K562 (cell line): ENCODE results near the gene PHACTR3. TPM values are rescaled to one million over a fixed set of nuclear protein-coding genes. Genes with fewer than 3 reads are reported as not detected.

ENCODE experiments used
- ATAC-seq: fragments of 200-7000 bp; cut with Tn5 transposase; 3 replicates; pipeline ENCODE4 v1.9.1; 2020; ENCODE audit warnings: moderate library complexity
- BruUV-seq: library from RNA; stranded (reverse); fragments of 400-500 nt; replicated peaks from 2 replicates; lab custom pipeline; 2021; lab: Mats Ljungman, UMichigan
- CTCF ChIA-PET: fragments of 300-600 bp; formaldehyde crosslinking; extraction: SDS; loops from one replicate; lab custom pipeline; 2021; ENCODE audit warnings: low intra/inter-chr PET ratio; lab: Yijun Ruan, JAX
- POLR2A ChIA-PET: fragments of 300-600, 350-650 bp; sonication (Branson Sonifier 250); formaldehyde crosslinking; extraction: SDS; loops from one replicate; lab custom pipeline; 2021; ENCODE audit warnings: antibody characterized with exemption, inconsistent platforms; lab: Yijun Ruan, JAX
- DNase-seq, 4 experiments: peaks; one replicate each; pipeline versions ENCODE4 v3.0.0 to v3.0.0-alpha.2; 2011 to 2018; ENCODE audit warnings: low spot score in 3 of 4, mixed read lengths in 3 of 4; ENCODE audit errors: extremely low read depth in 1 of 4
- FAIRE-seq: peaks from 2 replicates; lab custom pipeline; 2011; peaks lifted over from hg19 to GRCh38; lab: Jason Lieb, UNC
- H2AFZ ChIP-seq: 2 replicates; pipeline ENCODE4 v1.6.0; 2011; ENCODE audit warnings: low read depth, low read length, control low read depth, inconsistent platforms
- H3K27ac ChIP-seq: fragments of 200-600 bp; 3 replicates; pipeline ENCODE4 v1.8.0; 2011; ENCODE audit warnings: low read depth, mild to moderate bottlenecking, control low read depth, inconsistent platforms, low read length, moderate library complexity, mixed read lengths; ENCODE audit errors: extremely low read depth
- H3K27me3 ChIP-seq, 2 experiments: fragments of 300-600 bp in 1 of 2; 2 replicates in 1 of 2; 3 replicates in 1 of 2; pipeline versions ENCODE4 v1.6.0 to v1.8.0; 2011; ENCODE audit warnings: inconsistent platforms in 2 of 2, low read length in 2 of 2, mild to moderate bottlenecking in 1 of 2, mixed read lengths in 1 of 2, moderate library complexity in 1 of 2; ENCODE audit not compliant: control insufficient read depth in 2 of 2, insufficient read depth in 2 of 2
- H3K36me3 ChIP-seq: fragments of 300-600 bp; 3 replicates; pipeline ENCODE4 v1.8.0; 2011; ENCODE audit warnings: mild to moderate bottlenecking, low read length, inconsistent platforms; ENCODE audit not compliant: control insufficient read depth, insufficient read depth
- H3K4me1 ChIP-seq, 2 experiments: fragments of 200-600 bp in 1 of 2; replicated peaks in 1 of 2; 2 replicates in 1 of 2; 3 replicates in 1 of 2; pipeline versions ENCODE4 v1.5.1 to v1.8.0; 2011; ENCODE audit warnings: inconsistent platforms in 2 of 2, low read length in 2 of 2, mild to moderate bottlenecking in 1 of 2, mixed read lengths in 1 of 2, moderate library complexity in 1 of 2; ENCODE audit not compliant: control insufficient read depth in 2 of 2, insufficient read depth in 2 of 2
- H3K4me2 ChIP-seq: 2 replicates; pipeline ENCODE4 v1.6.1; 2011; ENCODE audit warnings: low read length, control low read depth, inconsistent platforms, mixed read lengths; ENCODE audit not compliant: insufficient read depth
- H3K4me3 ChIP-seq: fragments of 200-600 bp; sonication (generic), shearing (Covaris generic); 2 replicates; pipeline ENCODE4 v1.5.1; 2016; ENCODE audit warnings: control low read depth, inconsistent platforms
- H3K79me2 ChIP-seq: fragments of 200-600 bp; 3 replicates; pipeline ENCODE4 v1.8.0; 2011; ENCODE audit warnings: low read length, inconsistent platforms; ENCODE audit not compliant: control insufficient read depth, insufficient read depth
- H3K9ac ChIP-seq, 2 experiments: 2 replicates each; pipeline versions ENCODE4 v1.6.0 to v1.6.1; 2011; ENCODE audit warnings: low read depth in 2 of 2, low read length in 2 of 2, control low read depth in 1 of 2, inconsistent platforms in 1 of 2, mild to moderate bottlenecking in 1 of 2, mixed read lengths in 1 of 2; ENCODE audit not compliant: insufficient read depth in 1 of 2
- H3K9me1 ChIP-seq: one replicate; pipeline ENCODE4 v1.6.0; 2011; ENCODE audit warnings: inconsistent platforms, mild to moderate bottlenecking, low read length, moderate library complexity; ENCODE audit not compliant: control insufficient read depth, insufficient read depth
- H3K9me3 ChIP-seq: replicated peaks from 2 replicates; pipeline ENCODE4 v1.5.1; 2011; ENCODE audit warnings: low read depth, low read length, inconsistent platforms; ENCODE audit not compliant: control insufficient read depth, insufficient read depth
- H4K20me1 ChIP-seq: replicated peaks from 2 replicates; pipeline ENCODE4 v1.6.1; 2011; ENCODE audit warnings: low read length, inconsistent platforms, mixed read lengths; ENCODE audit not compliant: control insufficient read depth, insufficient read depth
- ARID3B ChIP-seq: fragments of 250-450 bp; sonication (Bioruptor Pico); IDR thresholded peaks from 2 replicates; pipeline ENCODE4 v1.4.0; 2020; ENCODE audit warnings: borderline replicate concordance
- ATF7 ChIP-seq: fragments of 450-650 bp; IDR thresholded peaks from 2 replicates; pipeline ENCODE4 v1.7.1; 2014; ENCODE audit warnings: mild to moderate bottlenecking, moderate library complexity
- CBFB ChIP-seq: sonication (generic); formaldehyde crosslinking; IDR thresholded peaks from 2 replicates; pipeline ENCODE4 v1.4.0; 2020; ENCODE audit warnings: mild to moderate bottlenecking, missing genetic modification reagents
- E2F1 ChIP-seq: sonication (generic); formaldehyde crosslinking; IDR thresholded peaks from 2 replicates; pipeline ENCODE4 v1.8.1; 2023; ENCODE audit warnings: mild to moderate bottlenecking, missing genetic modification reagents, moderate library complexity
- E4F1 ChIP-seq: fragments of 250-450 bp; sonication (Bioruptor Pico); IDR thresholded peaks from 2 replicates; pipeline ENCODE4 v1.5.0; 2021; ENCODE audit warnings: mild to moderate bottlenecking, borderline replicate concordance
- KAT8 ChIP-seq: fragments of 450-650 bp; IDR thresholded peaks from 2 replicates; pipeline ENCODE4 v1.6.1; 2016; ENCODE audit warnings: low read depth, mild to moderate bottlenecking
- LARP7 ChIP-seq: fragments of 450-650 bp; IDR thresholded peaks from 2 replicates; pipeline ENCODE4 v1.6.1; 2016
- MTA1 ChIP-seq: fragments of 450-650 bp; IDR thresholded peaks from 2 replicates; pipeline ENCODE4 v1.6.1; 2017; ENCODE audit warnings: borderline replicate concordance
- PHB ChIP-seq: fragments of 250-450 bp; sonication (Bioruptor Pico); IDR thresholded peaks from 2 replicates; pipeline ENCODE4 v1.5.0; 2021
- PHF8 ChIP-seq: fragments of 200-600 bp; sonication (generic); IDR thresholded peaks from 2 replicates; pipeline ENCODE4 v1.6.1; 2012; ENCODE audit warnings: mixed run types, mild to moderate bottlenecking, inconsistent platforms, low read length, moderate library complexity, borderline replicate concordance
- POLR2H ChIP-seq: IDR thresholded peaks from 2 replicates; pipeline ENCODE4 v1.6.1; 2016; ENCODE audit warnings: missing genetic modification characterization, low read depth, mild to moderate bottlenecking, control low read depth, missing compliant biosample characterization, moderate library complexity
- XRCC3 ChIP-seq: fragments of 450-650 bp; IDR thresholded peaks from 2 replicates; pipeline ENCODE4 v1.6.1; 2017; ENCODE audit warnings: mild to moderate bottlenecking, moderate library complexity
- ZNF23 ChIP-seq: fragments of 250-450 bp; sonication (Bioruptor Pico); IDR thresholded peaks from 2 replicates; pipeline ENCODE4 v1.4.0; 2020; ENCODE audit warnings: mild to moderate bottlenecking
- ZNF280A ChIP-seq: fragments of 450-650 bp; IDR thresholded peaks from 2 replicates; pipeline ENCODE4 v1.6.1; 2018; ENCODE audit warnings: mild to moderate bottlenecking, low read depth; ENCODE audit not compliant: partially characterized antibody
- WGBS: fragments of 100-300 bp; shearing (Covaris generic); methylation state at CpG from one replicate; pipeline ENCODE4 v1.1.6; 2016; ENCODE audit warnings: low coverage, mixed read lengths; ENCODE audit not compliant: insufficient coverage; ENCODE audit errors: missing lambda C conversion rate; 5-methylcytosine and 5-hydroxymethylcytosine counted together
- in situ Hi-C: fragments of 300-500 bp; cut with MboI; formaldehyde crosslinking; loops from 4 replicates; pipeline ENCODE4 v1.15.0; 2018; ENCODE audit warnings: inconsistent platforms, mixed read lengths
- intact Hi-C: fragments of 100-400 bp; cut with micrococcal nuclease; formaldehyde crosslinking; loops from 2 replicates; pipeline ENCODE4 v1.14.2; 2022
- polyA plus RNA-seq, 8 experiments: library from polyadenylated mRNA; depleted of rRNA in 4 of 8; stranded (reverse) in 5 of 8; unstranded in 3 of 8; fragments of >200 nt; fragmentation: Nextera tagmentation in 2 of 8; fragmentation: Illumina TruSeq in 1 of 8; extraction: Ambion mirVana in 2 of 8; extraction: Trizol in 1 of 8; gene quantifications; 2 replicates each; pipeline versions ENCODE4 v1.2.1 to v1.2.3, GENCODE V29; 2011 to 2014; ENCODE audit warnings: inconsistent platforms in 1 of 8, missing spikeins in 1 of 8
- total RNA-seq, 7 experiments: library from RNA; depleted of rRNA in 6 of 7; stranded (reverse); fragments of >200 nt in 6 of 7; fragmentation: Illumina TruSeq in 2 of 7; extraction: Trizol in 2 of 7; gene quantifications; 2 replicates each; pipeline versions ENCODE4 v1.2.1 to v1.2.3, GENCODE V29; 2011 to 2021; ENCODE audit warnings: low replicate concordance in 1 of 7

PHACTR3 gene
- total and polyA plus RNA-seq, 9 of the 15 experiments (the other 6 are each of a cell fraction or from before 2014, with no cell fraction given), result not detected

- CTCF ChIA-PET, result no interaction called here
Measured at GRCh38 chr20:59588236-59588855, 16.0 kb upstream of the PHACTR3 start.

More at GRCh38 chr20:59588236-59588855, 16.0 kb upstream of the PHACTR3 start:
- no peaks in the 10 kb centered on the region for H3K9me1 ChIP-seq
- no peak for FAIRE-seq
- H3K9me3 ChIP-seq, result no peaks in the 10 kb centered on the region
- no peak overlapping the region for H2AFZ ChIP-seq
- no peak overlapping the region for H3K4me2 ChIP-seq
- ATAC-seq, result no peak
- H3K4me3 ChIP-seq, result no peak overlapping the region
- H3K27ac ChIP-seq, result no peak overlapping the region
- no TSS peak for BruUV-seq
- no peak overlapping the region for H3K9ac ChIP-seq
- H3K27me3 ChIP-seq, result peaks cover 9 to 66% of the 10 kb centered on the region in 2 experiments; a peak in 4 of 5 replicates
- POLR2A ChIA-PET, result interaction anchor here (0.7 to 1.6 kb wide), 2 partner anchors 9 to 869 kb away, joined by 3 to 4 read pairs; no protein-coding TSS in a partner anchor
- H4K20me1 ChIP-seq, result no peaks in the 10 kb centered on the region
- intact Hi-C loops, result no loop called here
- TF ChIP-seq KAT8 (no peak), MTA1 (no peak), LARP7 (no peak), ATF7 (no peak), ZNF23 (CRISPR knock-in tag) (no peak), XRCC3 (no peak), POLR2H (tag) (no peak), E4F1 (CRISPR knock-in tag) (no peak), ARID3B (CRISPR knock-in tag) (no peak), ZNF280A (no peak), CBFB (CRISPR knock-in tag) (no peak), PHB (CRISPR knock-in tag) (no peak), PHF8 (no peak), E2F1 (CRISPR knock-in tag) (no peak)
- H3K36me3 ChIP-seq, result no peaks in the 10 kb centered on the region
- H3K79me2 ChIP-seq, result no peaks in the 10 kb centered on the region
- WGBS, result 0% methylated on average over 13 of the region's 13 CpGs
- no peak for DNase-seq
- in situ Hi-C loops, result no loop called here
- no peaks in the 10 kb centered on the region for H3K4me1 ChIP-seq
